ENCODE measurements around the gene MACC1.

DNA sequence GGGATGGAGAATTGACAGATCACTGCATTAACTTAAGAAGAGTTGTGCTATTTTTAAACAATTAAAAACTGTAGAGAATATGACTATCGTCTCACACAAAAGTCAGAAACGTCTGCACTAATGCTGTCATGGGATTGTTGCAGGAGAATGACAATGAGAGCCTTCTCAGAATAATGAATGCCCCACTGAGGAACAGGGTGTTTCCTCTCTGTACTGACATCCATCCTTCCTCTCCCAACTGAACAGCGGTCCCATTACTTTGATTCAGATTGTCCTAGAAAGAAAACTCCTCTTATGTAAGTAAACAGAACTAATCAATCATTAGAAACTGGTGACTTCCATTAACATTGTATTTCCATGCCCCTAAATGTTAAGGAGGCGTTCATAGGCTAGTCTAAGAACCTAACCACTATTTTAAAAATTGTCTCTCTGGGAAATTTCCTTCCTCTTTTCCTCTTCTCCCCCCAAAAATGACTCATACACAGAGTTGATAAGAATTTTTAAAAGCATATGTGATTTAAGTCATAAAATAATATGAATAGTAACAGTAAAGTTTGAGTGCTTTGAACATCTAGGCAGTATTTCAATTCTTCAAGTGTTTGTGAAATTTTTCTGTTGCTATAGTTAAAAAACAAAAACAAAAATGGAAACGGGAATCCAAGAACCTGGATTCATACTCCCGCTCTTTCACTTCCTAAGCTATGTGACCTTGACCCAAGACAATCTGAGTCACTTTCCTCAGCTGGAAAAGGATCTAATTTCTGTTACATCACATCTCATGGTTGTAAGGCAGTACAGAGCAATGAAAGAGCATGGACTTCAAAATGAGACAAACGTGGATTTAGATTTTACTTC is 12.7 kb upstream of the MACC1 start:
- TF ChIP-seq EP300 (IDR thresholded peaks at IDR 0.05) (peak in 1 of 2 donors; percentile 41), POLR2A (IDR thresholded peaks at IDR 0.05) (no peak)
- TF ChIP-seq, protein P1, sequence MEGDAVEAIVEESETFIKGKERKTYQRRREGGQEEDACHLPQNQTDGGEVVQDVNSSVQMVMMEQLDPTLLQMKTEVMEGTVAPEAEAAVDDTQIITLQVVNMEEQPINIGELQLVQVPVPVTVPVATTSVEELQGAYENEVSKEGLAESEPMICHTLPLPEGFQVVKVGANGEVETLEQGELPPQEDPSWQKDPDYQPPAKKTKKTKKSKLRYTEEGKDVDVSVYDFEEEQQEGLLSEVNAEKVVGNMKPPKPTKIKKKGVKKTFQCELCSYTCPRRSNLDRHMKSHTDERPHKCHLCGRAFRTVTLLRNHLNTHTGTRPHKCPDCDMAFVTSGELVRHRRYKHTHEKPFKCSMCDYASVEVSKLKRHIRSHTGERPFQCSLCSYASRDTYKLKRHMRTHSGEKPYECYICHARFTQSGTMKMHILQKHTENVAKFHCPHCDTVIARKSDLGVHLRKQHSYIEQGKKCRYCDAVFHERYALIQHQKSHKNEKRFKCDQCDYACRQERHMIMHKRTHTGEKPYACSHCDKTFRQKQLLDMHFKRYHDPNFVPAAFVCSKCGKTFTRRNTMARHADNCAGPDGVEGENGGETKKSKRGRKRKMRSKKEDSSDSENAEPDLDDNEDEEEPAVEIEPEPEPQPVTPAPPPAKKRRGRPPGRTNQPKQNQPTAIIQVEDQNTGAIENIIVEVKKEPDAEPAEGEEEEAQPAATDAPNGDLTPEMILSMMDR (IDR thresholded peaks at IDR 0.05), result no peak

All from tibial nerve (tissue), 4 donors.